ENCODE measurements around the gene NAV2.

NAV2 gene

DNA sequence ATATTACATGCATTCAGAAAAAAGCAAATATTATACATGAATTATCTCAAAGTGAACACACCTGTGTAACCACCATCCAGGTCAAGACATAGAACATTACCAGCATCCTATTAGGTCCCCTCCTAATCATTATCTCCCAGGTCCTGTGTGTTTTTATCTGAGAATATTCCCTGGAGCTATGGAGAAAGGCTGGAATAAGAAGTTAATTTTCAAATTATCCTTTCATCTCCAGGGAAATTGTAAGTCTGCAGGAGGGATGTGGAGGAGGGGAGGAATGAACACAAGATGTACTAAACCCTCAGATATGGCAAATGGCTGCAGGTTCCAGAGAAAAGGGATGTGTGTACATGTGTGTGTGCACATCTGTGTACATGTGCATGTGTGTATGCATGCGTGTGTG, 25.2 kb upstream of the NAV2 start:
- no peak for DNase-seq (ENCODE audit: low read depth)

DNA sequence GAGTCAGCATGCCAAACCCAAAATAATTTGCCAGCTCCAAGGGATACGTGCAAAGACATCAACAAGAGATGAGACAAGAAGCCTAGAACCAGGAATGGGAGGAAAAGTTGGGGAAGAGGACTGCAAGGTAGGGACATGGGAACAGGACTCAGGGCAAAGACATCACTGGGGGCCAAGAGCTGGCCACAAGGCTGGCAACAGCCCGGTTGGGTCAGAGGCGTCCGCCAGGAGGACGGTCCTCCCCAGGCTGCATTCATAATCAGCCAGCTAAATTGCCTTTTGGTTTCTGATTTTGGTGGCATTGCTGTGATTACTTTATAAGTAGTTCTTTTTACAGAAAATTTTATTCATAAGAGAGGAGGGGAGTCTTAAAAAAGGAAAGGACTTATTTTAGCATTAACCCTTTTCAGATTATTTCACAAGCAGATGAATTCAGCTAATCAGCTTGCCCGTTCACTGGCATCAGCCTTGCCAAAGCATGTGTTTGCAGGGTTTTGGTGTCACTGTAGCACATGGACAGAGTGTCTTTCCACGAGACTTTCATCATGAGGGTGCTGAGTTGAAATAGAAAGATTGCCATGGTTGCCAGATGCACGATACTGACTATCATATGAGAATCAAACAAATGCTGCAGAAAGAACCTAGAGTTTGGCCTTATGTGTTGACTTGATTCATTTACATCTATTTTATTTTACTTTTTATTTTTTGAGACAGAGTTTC, 23.2 kb upstream of the NAV2 start:
- DNase-seq (ENCODE audit: low read depth): no peak

DNA sequence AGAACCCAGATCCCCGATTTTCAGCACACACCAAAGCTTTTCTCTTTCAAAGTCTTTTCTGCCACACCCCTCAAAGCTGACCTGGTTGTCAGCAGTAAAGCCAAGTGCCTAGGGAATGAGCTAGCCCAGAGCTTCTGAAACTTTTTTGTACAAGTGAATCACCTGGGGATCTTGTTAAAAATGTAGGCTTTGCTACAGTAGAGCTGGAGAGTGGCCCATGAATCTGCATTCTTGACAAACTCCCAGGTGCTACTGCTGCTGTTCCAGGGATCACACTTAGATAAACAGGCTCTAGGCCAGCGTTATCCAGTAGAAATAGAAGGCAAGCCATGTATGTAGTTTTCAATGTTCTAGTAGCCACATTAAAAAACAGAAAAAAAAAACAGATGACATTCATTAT, 21.8 kb upstream of the NAV2 start:
- no peak for DNase-seq (ENCODE audit: low read depth)

DNA sequence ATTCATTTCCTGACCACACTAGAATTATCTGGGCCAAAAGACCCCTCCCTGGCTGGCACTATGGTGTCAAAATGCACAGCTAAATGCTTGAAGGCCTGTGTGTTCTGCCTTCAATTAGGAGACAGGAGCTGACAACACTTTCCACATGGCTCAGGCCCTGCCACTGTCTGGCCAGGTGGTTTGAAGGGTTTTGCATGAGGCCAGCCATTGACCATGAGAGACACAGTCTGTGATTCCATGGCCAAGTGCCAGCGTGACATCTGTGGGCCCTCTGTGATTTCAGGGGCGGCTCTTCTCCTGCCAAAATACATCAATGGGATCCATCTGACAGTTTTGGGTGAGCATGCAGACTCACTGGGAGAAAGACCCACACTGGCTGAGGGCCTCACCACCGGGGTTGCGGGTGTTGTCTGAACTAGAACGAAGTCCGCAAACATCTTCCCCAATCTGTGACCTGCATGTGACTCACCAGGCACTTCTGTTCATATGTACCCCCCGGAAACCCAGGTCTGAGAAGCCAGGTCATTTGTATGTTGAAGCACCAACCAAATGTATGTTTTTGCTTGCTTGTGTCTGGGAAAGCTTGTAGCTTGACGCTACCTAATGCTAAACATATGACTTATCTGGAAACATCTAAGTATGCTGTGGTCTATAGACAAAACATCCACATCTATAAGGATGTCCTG, 20.7 kb upstream of the NAV2 start:
- DNase-seq (ENCODE audit: low read depth): no peak

DNA sequence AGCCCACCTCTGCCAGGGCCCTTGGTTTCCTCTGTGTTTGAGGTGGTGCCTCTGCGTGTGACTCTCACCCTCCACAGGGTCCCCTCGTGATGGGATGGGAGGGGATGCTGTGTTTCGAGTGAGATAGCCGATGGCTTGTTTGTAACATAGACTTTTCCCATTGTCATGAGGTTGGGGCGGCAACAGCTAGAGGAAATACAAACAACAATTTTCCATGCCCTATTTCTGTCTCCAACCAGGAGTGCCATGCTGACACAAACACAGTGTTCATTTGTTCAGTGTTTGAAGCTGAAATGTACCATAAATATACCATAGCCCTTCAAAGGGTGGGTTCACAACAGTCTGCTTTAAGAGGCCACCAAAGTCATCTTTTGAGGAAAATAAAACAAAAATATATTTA, 19.5 kb upstream of the NAV2 start:
- no peak for DNase-seq (ENCODE audit: low read depth)

DNA sequence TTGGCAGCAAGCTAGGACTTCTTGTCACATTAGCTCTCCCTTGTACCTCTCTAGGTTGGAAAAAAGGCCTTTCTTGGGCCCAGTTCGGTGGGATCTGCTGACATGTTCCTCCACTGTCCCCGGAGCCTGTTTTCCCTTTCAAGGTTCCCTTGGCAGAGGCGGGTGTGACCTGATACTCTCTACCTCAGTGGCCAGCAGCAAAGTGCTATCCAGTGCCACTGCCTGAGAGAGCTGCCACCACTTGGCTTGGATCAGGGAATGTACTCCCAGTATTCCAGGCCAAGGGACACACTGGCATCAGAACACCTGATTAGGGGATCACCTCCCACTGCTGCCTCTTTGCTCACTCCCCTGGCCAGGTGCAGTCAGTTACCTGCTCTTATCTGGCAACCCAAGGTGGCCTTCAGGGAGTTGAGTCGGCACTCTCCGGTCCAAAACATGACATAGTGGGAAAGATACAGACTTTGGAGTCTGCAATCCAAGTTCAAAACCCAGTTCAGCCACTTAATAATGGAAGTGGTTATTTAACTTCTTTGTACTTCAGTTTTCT, 17.8 kb upstream of the NAV2 start:
- no peak for DNase-seq (ENCODE audit: low read depth)

DNA sequence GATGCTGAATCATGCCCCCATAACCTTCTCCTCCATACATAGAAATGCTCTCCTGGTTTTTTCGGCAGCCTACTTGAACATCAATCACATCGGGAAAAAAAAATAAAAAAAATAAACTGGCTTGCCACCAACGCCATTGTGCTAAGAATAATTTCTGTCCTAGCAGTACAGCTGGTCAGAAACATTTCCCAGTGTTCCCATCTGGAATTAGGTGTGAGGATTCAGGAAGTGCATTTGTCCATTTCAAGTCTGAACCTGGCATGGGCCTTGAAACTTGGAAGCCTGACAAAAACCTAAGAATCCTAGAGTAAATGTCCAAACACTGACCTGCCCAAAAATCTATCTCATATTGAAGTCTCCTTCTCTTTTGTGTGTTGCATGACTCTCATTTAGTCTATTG, 16.6 kb upstream of the NAV2 start:
- no peak for DNase-seq (ENCODE audit: low read depth)

DNA sequence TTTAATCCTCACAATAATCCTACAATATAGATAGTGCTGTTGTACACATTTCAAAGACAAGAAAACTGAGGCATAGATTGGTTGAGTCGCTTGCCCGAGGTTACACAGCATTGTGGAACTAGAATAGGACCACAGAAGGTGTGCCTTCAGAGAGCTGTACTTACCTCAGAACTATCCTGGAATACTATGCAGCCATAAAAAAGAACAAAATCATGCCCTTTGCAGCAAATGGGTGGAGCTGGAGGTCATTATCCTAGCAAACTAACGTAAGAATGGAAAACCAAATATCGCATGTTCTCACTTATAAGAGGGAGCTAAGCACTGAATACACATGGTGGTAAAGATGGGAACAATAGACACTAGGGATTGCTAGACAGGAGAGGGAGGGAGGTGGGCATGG, 15.7 kb upstream of the NAV2 start:
- DNase-seq (ENCODE audit: low read depth): no peak

DNA sequence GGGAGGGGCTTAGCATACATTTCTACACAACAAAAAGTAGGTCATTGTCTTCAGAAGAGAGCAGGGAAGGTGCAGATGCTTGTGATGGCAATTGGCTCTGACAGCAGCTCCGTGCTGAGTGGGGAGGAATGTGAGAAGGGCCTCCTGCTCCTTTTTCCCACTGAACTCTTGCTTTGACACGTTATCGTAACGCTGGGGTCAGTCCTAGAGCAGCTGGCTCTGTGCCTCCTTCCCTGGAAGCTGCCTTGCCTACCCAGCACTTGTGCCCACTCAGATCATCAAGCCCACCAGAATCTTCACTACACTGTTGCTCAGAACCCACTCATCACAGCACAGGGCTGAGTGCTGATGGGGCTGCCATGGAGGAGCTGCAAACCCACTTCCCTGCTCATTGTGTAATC, 14.9 kb upstream of the NAV2 start:
- DNase-seq (ENCODE audit: low read depth): no peak

DNA sequence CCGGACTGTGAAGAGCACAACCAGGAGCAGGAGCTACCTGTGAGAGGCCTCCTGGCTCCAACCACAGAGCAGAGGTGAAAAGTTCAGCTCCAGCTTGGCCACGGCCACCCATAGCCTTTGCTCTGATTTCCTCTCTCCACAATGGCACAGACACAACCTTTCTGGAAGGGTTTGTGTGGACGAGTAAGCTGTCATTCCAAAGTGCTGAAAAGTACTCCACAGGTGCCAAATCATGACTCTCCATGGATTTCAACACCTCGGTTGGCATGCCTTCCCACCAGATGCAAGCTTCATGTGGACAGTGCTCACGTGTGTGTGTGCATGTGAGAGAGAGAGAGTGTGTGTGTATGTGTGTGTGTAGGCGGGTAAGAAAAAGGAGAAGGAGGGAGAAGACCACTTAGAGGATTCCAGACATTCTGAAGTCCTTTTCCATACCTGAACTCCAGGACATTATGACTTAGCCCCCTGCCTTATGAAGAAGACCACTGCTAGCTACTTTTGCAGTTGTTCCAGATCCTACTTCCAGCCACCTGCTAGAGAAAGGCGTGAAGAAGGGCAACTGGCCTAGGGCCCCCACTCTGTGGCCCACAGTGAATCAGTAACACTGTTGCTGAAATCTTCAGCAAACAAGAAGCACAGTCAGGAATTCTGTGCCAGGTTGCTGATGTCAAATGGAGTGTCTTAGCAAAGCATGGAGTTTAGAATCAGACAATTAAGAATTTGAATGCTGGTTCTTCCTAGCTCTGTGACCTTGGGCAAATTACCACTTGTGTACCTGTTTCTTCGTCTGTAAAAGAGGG, 13.9 kb upstream of the NAV2 start:
- no peak for DNase-seq (ENCODE audit: low read depth)

DNA sequence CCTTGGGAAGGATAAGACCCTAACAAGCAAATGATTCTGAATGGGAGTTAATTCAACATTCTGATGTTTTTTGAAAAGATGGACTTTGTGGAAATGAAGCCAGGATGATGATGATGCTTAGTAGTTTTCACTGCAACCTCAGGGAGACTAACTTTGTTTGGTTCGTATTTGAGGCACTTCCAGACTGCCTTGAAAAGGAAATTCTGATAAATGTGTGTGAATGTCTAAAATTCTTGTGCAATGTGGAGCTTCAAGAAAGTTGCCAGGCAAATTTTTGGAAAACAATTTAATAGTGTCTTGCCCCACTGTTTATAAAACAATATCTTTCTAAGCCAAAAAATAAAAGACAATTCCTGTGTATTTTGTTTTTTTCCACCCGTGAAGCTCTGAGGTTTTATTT, 11.2 kb upstream of the NAV2 start:
- DNase-seq (ENCODE audit: low read depth): no peak

DNA sequence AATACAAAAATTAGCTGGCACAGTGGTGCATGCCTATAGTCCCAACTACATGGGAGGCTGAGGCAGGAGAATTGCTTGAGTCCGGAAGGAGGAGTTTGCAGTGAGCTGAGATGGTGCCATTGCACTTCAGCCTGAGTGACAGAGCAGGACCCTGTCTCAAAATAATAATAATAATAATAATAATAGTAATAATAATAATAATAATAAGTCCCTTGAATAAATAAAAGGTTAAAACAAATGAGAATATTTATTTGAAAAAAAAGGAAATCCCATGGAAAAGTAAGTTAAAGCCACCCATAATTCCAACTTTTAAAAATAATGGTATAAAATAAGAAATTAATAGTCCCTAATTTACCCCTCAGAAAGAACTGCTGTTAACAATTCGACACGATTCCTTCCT, 10.0 kb upstream of the NAV2 start:
- no peak for DNase-seq (ENCODE audit: low read depth)

DNA sequence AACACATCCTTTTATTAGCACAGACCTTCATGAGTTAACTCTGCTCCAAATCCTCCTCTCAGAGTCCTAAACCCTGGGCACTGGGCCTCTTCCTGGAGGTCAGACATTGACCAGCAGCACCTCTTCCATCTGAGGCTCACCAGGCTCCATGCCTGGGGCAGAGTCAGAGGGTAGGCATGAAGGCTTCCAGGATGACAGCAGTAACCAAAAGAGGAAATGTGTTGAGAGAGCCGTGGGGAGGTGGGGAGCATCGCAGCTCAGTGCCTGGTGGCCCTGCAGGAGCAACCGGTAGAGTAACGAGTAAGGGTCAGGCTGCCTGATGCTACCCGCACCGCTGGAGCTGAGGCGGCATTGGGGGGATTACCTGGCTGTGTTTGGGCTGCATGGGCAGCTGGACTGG, 9.4 kb upstream of the NAV2 start:
- DNase-seq (ENCODE audit: low read depth): no peak

DNA sequence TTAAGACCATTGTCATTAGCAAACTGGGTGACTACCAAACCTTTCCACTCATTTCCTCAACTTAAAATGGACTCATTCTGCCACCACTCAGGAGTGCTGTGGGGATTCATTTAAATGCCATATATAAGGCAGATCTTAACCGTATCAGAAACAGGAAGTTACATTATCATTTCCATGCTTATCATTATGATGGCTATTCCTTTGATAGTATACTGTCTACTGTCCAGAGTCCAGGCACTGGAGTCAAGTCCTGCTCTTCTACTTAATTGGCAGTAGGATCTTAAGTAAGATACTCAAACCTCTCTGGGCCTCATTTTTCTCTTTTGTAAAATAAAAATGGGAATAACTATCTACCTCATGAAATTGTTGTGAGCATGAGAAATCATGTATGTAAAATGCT, 8.4 kb upstream of the NAV2 start:
- no peak for DNase-seq (ENCODE audit: low read depth)

DNA sequence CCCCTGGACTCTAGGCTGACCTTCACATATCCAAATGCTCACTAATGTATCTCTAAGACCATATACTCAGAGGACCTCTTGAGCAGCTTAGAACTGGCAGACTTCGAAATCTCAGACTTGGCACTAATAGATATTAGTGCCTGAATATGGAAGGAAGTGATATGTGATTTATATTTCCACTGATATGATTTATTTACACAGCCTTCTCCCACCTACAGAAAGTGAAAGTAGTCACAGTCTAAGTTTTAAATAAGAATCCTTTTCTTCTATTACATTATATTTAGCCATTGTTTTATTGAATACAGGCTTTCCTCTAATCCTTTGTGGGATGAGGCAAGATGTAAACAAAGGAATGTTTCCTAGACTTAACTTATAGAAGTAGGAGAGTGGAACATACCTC, 6.7 kb upstream of the NAV2 start:
- no peak for DNase-seq (ENCODE audit: low read depth)

DNA sequence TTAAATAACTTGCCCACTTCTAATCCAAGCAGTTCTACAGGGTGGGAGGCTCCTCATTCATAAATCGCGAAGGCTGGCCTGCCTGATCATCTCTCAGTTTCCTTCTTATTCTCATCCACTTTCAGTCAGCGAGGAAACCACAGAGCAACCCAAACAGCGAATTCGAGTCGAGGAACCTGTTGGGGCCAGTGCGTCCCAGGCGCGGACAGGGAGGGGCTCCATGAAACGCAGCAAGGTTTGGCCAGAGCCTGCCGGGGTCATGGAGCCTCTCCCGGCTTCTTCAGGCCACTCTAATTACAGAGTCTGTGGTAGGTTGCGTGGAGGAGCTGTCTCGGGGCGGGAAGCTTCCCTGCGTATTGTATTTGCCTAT, 741 bp upstream of the NAV2 start:
- no peak for DNase-seq (ENCODE audit: low read depth)

DNA sequence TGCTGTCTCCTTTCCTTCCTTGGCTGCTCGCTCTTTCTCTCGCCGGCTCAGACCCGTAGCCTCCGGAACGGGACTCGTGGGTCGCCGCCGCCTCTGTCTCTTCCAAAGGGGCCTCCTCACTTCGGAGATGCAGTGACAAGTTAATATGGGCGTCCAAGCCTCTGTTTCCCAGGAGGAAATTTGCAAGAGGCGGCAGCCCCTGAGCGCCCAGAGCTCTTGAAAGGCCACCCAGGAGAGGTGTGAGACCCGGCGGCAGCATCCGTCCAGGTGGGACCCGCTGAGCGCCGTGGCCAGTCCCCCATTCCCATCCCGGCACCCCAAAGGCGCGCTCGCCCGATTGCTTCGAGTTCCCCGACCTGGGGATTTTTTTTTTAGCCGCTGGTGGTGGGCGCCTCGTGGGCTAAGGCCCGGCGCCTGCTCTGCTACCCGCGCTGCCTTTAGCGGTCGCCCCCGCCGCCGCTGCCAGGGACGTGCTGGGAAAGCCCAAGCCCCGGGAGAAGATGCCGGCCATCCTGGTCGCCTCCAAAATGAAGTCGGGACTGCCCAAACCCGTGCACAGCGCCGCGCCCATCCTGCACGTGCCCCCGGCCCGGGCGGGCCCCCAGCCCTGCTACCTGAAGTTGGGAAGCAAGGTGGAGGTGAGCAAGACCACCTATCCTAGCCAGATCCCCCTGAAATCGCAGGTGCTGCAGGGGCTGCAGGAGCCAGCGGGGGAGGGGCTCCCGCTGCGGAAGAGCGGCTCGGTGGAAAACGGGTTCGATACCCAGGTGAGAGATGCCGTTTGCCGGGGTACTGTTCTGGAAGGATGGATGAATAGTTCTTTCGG, 772 bp downstream of the NAV2 start:
- no peak for DNase-seq (ENCODE audit: low read depth)

DNA sequence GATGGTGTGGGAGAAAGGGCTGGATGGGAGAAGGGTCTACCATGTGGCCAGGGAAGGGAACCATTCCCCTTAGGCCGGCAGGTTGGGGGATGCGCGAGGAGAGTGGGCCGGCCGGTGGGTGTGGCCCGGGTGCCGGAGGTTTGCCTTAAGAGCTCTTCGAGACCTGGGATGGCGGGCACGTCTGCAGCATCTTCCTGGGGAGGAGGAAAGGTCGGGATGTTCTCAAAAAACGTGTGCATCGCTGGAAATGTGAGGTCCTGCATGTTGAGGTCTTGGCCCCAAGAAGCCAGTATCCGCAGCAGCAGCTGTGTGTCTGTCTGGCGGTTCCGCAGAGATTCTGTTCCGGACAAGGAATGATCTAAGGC, 1.4 kb downstream of the NAV2 start:
- DNase-seq (ENCODE audit: low read depth): no peak

DNA sequence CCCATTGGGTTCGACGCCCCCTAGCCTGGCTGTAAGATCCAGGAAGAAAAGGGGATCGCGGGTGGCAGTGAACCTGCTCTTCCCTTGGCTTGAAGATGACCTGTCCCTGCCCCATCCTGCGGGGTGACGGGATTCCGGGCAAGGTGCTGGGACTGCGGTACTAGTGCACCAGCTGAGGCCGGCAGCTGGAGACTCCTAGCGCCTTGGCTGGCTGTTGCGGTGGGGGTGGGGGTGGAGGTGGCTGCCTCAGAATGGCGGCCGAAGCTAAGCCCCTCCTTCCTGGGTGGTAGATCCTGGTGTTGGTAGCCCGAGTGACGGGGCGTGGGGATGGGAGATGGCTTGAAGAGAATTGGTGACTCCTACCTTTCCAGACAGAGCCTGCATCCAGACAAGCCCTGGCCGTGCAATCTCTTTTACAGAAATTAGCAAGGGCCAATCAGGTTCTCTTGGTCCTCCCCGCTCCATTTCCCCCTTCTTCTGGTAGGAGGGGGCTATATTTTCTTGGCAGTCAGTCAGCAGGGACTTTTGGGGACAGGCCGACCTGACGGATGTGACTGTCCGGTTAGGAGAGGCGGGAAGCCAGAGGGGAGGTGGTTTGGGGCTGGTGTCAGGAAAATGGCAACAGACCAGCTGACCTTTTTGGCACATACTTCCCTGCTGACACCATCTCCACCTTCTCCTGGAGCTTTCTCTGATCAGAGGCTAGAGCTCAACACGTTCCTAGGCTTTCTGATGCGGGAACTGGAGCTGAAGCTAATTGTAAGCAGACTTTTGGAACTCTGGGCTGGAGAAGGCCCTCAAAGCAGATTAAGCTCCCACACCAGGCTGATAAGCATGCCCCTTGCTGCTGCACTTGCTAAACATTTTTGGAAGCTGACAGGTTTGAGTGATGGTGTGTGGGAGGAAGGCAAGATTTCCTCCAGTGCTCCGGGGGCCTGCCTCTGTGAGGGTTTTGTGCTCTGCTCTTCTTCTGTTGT, 2.0 kb downstream of the NAV2 start:
- no peak for DNase-seq (ENCODE audit: low read depth)

DNA sequence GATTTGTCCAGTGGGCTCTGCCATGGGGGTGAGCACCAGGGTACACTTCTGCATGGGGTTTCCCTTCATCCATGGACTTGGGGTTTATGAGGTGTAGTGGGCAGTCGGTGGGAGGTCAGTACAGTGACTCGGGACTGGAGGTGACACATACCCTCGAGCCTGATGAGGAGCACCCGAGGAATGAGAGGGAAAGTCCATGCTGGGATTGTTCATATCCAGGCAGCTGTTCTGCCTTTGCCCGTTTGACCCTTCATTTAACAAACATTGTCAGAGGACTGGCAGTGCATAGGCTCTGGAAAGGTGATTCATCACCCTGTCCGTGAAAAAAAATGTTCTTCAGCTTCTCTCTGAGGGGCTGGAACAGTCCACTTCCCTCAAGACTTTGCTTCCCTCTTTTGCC, 2.7 kb downstream of the NAV2 start:
- DNase-seq (ENCODE audit: low read depth): no peak

DNA sequence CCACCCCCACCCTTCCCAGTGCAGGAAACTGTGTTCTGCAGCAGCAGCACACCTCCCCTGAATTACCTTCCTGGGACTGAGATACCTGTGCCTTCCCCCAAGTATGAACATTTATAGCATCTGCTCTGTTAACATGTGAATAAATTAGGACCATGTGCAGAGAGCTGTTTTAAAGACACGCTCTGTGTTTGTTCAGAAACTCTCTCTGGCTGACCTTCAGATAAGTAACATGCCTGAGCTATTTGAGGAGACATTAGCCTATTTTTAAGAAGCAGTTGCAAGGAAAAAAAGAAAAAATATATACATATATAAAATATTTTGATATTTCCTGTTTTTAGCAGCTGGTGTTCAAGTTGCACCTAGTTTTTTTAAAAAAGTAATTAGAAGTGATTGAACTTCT, 5.4 kb downstream of the NAV2 start:
- DNase-seq (ENCODE audit: low read depth): no peak

Data from stimulated activated CD8-positive, alpha-beta memory T cell treated with anti-CD3 and anti-CD28 coated beads, Interleukin-7, amount 100 ng/mL, for 24 hours (primary cell).